OCI-LY1 (cell line): ENCODE measurements around the gene PDCD4.

ENCODE experiments used
- H2AFZ ChIP-seq: fragments of 200-600 bp; sonication (generic), shearing (Covaris generic); 2 replicates; pipeline ENCODE4 v1.6.0; 2014; ENCODE audit warnings: antibody characterized with exemption, mild to moderate bottlenecking, low read length
- H3F3A ChIP-seq: fragments of 200-600 bp; sonication (generic), shearing (Covaris generic); 2 replicates; pipeline ENCODE4 v1.6.0; 2014; ENCODE audit warnings: mild to moderate bottlenecking, antibody characterized with exemption, low read length, moderate library complexity; ENCODE audit not compliant: insufficient read depth
- H3K27ac ChIP-seq: fragments of 200-600 bp; sonication (generic); 2 replicates; pipeline ENCODE4 v1.5.1; 2014; ENCODE audit warnings: low read length, mixed run types, mild to moderate bottlenecking, low read depth; ENCODE audit not compliant: poor library complexity, severe bottlenecking
- H3K27me3 ChIP-seq: fragments of 200-600 bp; sonication (generic); 2 replicates; pipeline ENCODE4 v1.6.0; 2014; ENCODE audit warnings: antibody characterized with exemption, mild to moderate bottlenecking, low read length, moderate library complexity; ENCODE audit not compliant: insufficient read depth
- H3K36me3 ChIP-seq: fragments of 200-600 bp; sonication (generic); 2 replicates; pipeline ENCODE4 v1.6.1; 2014; ENCODE audit warnings: mild to moderate bottlenecking, antibody characterized with exemption, low read length, moderate library complexity, mixed read lengths; ENCODE audit not compliant: insufficient read depth
- H3K4me1 ChIP-seq: fragments of 200-600 bp; sonication (generic); 2 replicates; pipeline ENCODE4 v1.5.1; 2014; ENCODE audit warnings: mild to moderate bottlenecking, low read length, moderate library complexity; ENCODE audit not compliant: insufficient read depth, severe bottlenecking
- H3K4me2 ChIP-seq: fragments of 200-600 bp; sonication (generic), shearing (Covaris generic); 2 replicates; pipeline ENCODE4 v1.6.1; 2014; ENCODE audit warnings: low read length
- H3K4me3 ChIP-seq: fragments of 200-600 bp; sonication (generic); 2 replicates; pipeline ENCODE4 v1.5.1; 2014; ENCODE audit warnings: low read length, low read depth, mild to moderate bottlenecking, mixed read lengths; ENCODE audit not compliant: poor library complexity, severe bottlenecking
- H3K79me2 ChIP-seq: fragments of 200-600 bp; shearing (Covaris generic); 2 replicates; pipeline ENCODE4 v1.6.1; 2016; ENCODE audit warnings: mixed run types, low read length, mixed read lengths; ENCODE audit not compliant: insufficient read depth
- H3K9ac ChIP-seq: fragments of 200-600 bp; sonication (generic), shearing (Covaris generic); 2 replicates; pipeline ENCODE4 v1.6.1; 2014; ENCODE audit warnings: mild to moderate bottlenecking, low read length, mixed read lengths
- H3K9me2 ChIP-seq: fragments of 200-600 bp; sonication (generic), shearing (Covaris generic); 2 replicates; pipeline ENCODE4 v1.6.1; 2014; ENCODE audit warnings: low read depth, mild to moderate bottlenecking, low read length, mixed read lengths
- H3K9me3 ChIP-seq: fragments of 200-600 bp; shearing (Covaris generic); 2 replicates; pipeline ENCODE4 v1.6.1; 2014; ENCODE audit warnings: low read length, mixed read lengths
- H4K20me1 ChIP-seq: fragments of 200-600 bp; sonication (generic), shearing (Covaris generic); 2 replicates; pipeline ENCODE4 v1.6.0; 2016; ENCODE audit warnings: mild to moderate bottlenecking, low read length; ENCODE audit not compliant: insufficient read depth
- CTCF ChIP-seq: fragments of 200-600 bp; sonication (generic), shearing (Covaris generic); IDR thresholded peaks from 2 replicates; pipeline ENCODE4 v1.5.1; 2017; ENCODE audit warnings: mild to moderate bottlenecking, antibody characterized with exemption, low read length, moderate library complexity, mixed read lengths
- EZH2 ChIP-seq: fragments of 200-600 bp; sonication (generic), shearing (Covaris generic); IDR thresholded peaks from 2 replicates; pipeline ENCODE4 v1.8.0; 2017; ENCODE audit warnings: borderline replicate concordance, mixed run types, mild to moderate bottlenecking, antibody characterized with exemption, low read length, moderate library complexity, mixed read lengths

PDCD4 gene

GRCh38 chr10:110901954-110902819 is 30.5 kb downstream of the PDCD4 start:
- Histone ChIP-seq H2AFZ (no peak overlapping the region), H4K20me1 (no peaks in the 10 kb centered on the region), H3K4me3 (no peak overlapping the region), H3K9me3 (no peaks in the 10 kb centered on the region), H3K9me2 (no peaks in the 10 kb centered on the region), H3K27me3 (no peaks in the 10 kb centered on the region), H3K4me2 (no peak overlapping the region), H3K4me1 (no peaks in the 10 kb centered on the region), H3K9ac (no peak overlapping the region), H3F3A (0 out of 2 replicates have a peak, but pooled peaks cover 6% of the 10 kb centered on the region), H3K27ac (no peak overlapping the region), H3K79me2 (no peaks in the 10 kb centered on the region), H3K36me3 (peaks cover 49% of the 10 kb centered on the region)
- TF ChIP-seq EZH2: no peak

- no peak overlapping the region for H3K4me3 ChIP-seq
- no peaks in the 10 kb centered on the region for H3K27me3 ChIP-seq
- no peaks in the 10 kb centered on the region for H3K9me2 ChIP-seq
- H3K79me2 ChIP-seq: no peaks in the 10 kb centered on the region
- H3K27ac ChIP-seq: peak overlapping the region; percentile 2
- H3F3A ChIP-seq: 0 out of 2 replicates have a peak, but pooled peaks cover 6% of the 10 kb centered on the region
- H3K4me1 ChIP-seq: no peaks in the 10 kb centered on the region
- TF ChIP-seq CTCF (no peak), EZH2 (no peak)
- H3K9ac ChIP-seq: no peak overlapping the region
- no peak overlapping the region for H3K4me2 ChIP-seq
- H2AFZ ChIP-seq: no peak overlapping the region
- no peaks in the 10 kb centered on the region for H3K9me3 ChIP-seq
- H4K20me1 ChIP-seq: no peaks in the 10 kb centered on the region
- H3K36me3 ChIP-seq: peaks cover 36% of the 10 kb centered on the region
Observed at GRCh38 chr10:110903280-110904278, 31.9 kb downstream of the PDCD4 start.

- no peaks in the 10 kb centered on the region for H3K9me2 ChIP-seq
- H4K20me1 ChIP-seq: no peaks in the 10 kb centered on the region
- no peak overlapping the region for H3K27ac ChIP-seq
Observed at GRCh38 chr10:110910138-110910537, 38.4 kb downstream of the PDCD4 start.

More at GRCh38 chr10:110910138-110910537, 38.4 kb downstream of the PDCD4 start:
- no peaks in the 10 kb centered on the region for H3K36me3 ChIP-seq
- no peak overlapping the region for H2AFZ ChIP-seq
- no peak overlapping the region for H3K9ac ChIP-seq
- no peak for TF ChIP-seq CTCF
- no peak for TF ChIP-seq EZH2
- no peaks in the 10 kb centered on the region for H3K27me3 ChIP-seq
- H3K4me3 ChIP-seq: no peak overlapping the region
- peaks cover 10% of the 10 kb centered on the region for H3K4me1 ChIP-seq
- H3K9me3 ChIP-seq: no peaks in the 10 kb centered on the region
- H3F3A ChIP-seq: no peaks in the 10 kb centered on the region
- no peak overlapping the region for H3K4me2 ChIP-seq
- no peaks in the 10 kb centered on the region for H3K79me2 ChIP-seq
